Osteocyte (in vitro differentiated cells): Measurements from ENCODE around the gene TEF. TPM values are rescaled to one million over a fixed set of nuclear protein-coding genes. Genes with fewer than 3 reads are reported as not detected.
A peak's percentile ranks its signal among the peaks of the same experiment; 100 is the strongest.
"Not testable (repeated sequence)": the region's sequence is repeated elsewhere in the genome, so short reads cannot be mapped to it uniquely, and the experiment has no call there.

Experiments
- DNase-seq: peaks from one replicate; pipeline ENCODE4 v3.0.0; 2021; ENCODE audit warnings: mixed read lengths; ENCODE audit not compliant: unreplicated experiment; ENCODE audit errors: extremely low spot score
- H3K27ac Mint-ChIP-seq: one replicate; pipeline ENCODE4 v1.8.0; 2021; ENCODE audit warnings: mild to moderate bottlenecking, mixed read lengths; ENCODE audit not compliant: unreplicated experiment
- H3K27me3 Mint-ChIP-seq: one replicate; pipeline ENCODE4 v1.8.0; 2021; ENCODE audit warnings: mixed read lengths; ENCODE audit not compliant: unreplicated experiment
- H3K36me3 Mint-ChIP-seq: one replicate; pipeline ENCODE4 v1.8.0; 2021; ENCODE audit warnings: mixed read lengths; ENCODE audit not compliant: unreplicated experiment
- H3K4me1 Mint-ChIP-seq: one replicate; pipeline ENCODE4 v1.8.0; 2021; ENCODE audit warnings: mixed read lengths; ENCODE audit not compliant: unreplicated experiment
- H3K4me3 Mint-ChIP-seq: one replicate; pipeline ENCODE4 v1.8.0; 2021; ENCODE audit warnings: mild to moderate bottlenecking, moderate library complexity, mixed read lengths; ENCODE audit not compliant: unreplicated experiment
- H3K9me3 Mint-ChIP-seq: one replicate; pipeline ENCODE4 v1.8.0; 2021; ENCODE audit warnings: mixed read lengths; ENCODE audit not compliant: unreplicated experiment
- CTCF ChIP-seq: fragments of 200-600 bp; sonication (generic); IDR thresholded peaks from 2 replicates; pipeline ENCODE4 v1.5.0; 2021; ENCODE audit warnings: antibody characterized with exemption, mild to moderate bottlenecking, moderate library complexity
- total RNA-seq: library from RNA; stranded (reverse); gene quantifications from 2 replicates; pipeline ENCODE4 v1.2.1, GENCODE V29; 2021

TEF gene
- total RNA-seq, 1 donor from 2014 or later, result 5.7 TPM

- Mint-ChIP-seq H3K36me3 (peaks cover 22% of the 10 kb centered on the region), H3K27ac (no peak overlapping the region), H3K9me3 (no peaks in the 10 kb centered on the region), H3K27me3 (no peaks in the 10 kb centered on the region), H3K4me1 (peaks cover 50% of the 10 kb centered on the region), H3K4me3 (no peak overlapping the region)
- no peak for DNase-seq
- no peak for TF ChIP-seq CTCF
Observed at GRCh38 chr22:41398921-41399320, 17.2 kb downstream of the TEF start.

GRCh38 chr22:41401781-41402648 is 20.3 kb downstream of the TEF start:
- no peaks in the 10 kb centered on the region for H3K9me3 Mint-ChIP-seq
- H3K4me1 Mint-ChIP-seq, result peaks cover 35% of the 10 kb centered on the region
- H3K4me3 Mint-ChIP-seq, result no peak overlapping the region
- DNase-seq, result peak; percentile 91
- peak overlapping the region; percentile 97 for H3K27ac Mint-ChIP-seq
- no peaks in the 10 kb centered on the region for H3K27me3 Mint-ChIP-seq
- TF ChIP-seq CTCF, result no peak
- H3K36me3 Mint-ChIP-seq, result peaks cover 10% of the 10 kb centered on the region

DNA sequence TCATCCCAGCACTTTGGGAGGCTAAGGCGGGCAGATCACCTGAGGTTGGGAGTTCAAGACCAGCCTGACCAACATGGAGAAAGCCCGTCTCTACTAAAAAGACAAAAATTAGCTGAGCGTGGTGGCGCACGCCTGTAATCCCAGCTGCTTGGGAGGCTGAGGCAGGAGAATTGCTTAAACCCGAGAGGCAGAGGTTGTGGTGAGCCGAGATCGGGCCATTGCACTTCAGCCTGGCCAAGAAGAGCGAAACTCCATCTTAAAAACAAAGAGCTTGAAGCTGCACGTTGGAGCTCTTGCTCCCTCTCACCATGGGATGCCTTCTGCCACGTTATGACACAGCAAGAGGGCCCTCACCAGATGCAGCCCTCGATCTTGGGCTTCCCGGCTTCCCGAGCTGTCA is 21.1 kb downstream of the TEF start:
- H3K4me3 Mint-ChIP-seq, H3K9me3 Mint-ChIP-seq, H3K27me3 Mint-ChIP-seq, H3K36me3 Mint-ChIP-seq, DNase-seq: not testable (repeated sequence)
- Mint-ChIP-seq H3K27ac (peak overlapping the region; percentile 97), H3K4me1 (peaks cover 29% of the 10 kb centered on the region)

GRCh38 chr22:41403532-41404318 is 22.0 kb downstream of the TEF start:
- H3K27me3 Mint-ChIP-seq, result no peaks in the 10 kb centered on the region
- H3K9me3 Mint-ChIP-seq, result no peaks in the 10 kb centered on the region
- peak overlapping the region; percentile 87 for H3K27ac Mint-ChIP-seq
- peak; percentile 98 for TF ChIP-seq CTCF
- peak overlapping the region; percentile 31 for H3K4me3 Mint-ChIP-seq
- peaks cover 23% of the 10 kb centered on the region for H3K4me1 Mint-ChIP-seq
- H3K36me3 Mint-ChIP-seq, result no peaks in the 10 kb centered on the region
- peak; percentile 98 for DNase-seq

DNA sequence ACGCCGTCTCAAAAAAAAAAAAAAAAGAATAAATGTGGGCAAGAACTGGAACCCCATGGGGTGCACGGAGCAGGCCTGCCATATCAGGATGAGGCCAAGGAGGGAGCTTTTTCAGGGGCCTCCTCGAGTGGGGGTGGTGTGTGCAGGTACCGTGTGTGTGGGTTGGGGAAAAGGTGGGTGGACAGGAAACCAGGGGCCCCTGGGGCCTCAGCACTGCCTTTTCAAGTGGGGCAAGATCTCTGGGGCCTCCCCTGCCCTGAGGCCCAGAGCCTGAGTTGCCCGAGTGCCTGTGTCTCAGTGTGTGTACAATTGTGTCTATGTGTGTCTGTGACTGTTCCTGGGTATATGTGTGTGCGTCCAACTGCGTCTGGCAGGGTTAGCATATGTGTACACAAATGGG is 23.8 kb downstream of the TEF start:
- no peaks in the 10 kb centered on the region for H3K9me3 Mint-ChIP-seq
- TF ChIP-seq CTCF, result no peak

More for the DNA sequence above, 23.8 kb downstream of the TEF start:
- H3K27me3 Mint-ChIP-seq, result no peaks in the 10 kb centered on the region
- H3K4me1 Mint-ChIP-seq, result peaks cover 24% of the 10 kb centered on the region
- no peak for DNase-seq
- H3K36me3 Mint-ChIP-seq, result no peaks in the 10 kb centered on the region
- H3K27ac Mint-ChIP-seq, result no peak overlapping the region
- no peak overlapping the region for H3K4me3 Mint-ChIP-seq
